Tibial nerve (tissue), 3 donors: ENCODE measurements around the gene MSI2.

Experiments
- CTCF ChIP-seq, 5 experiments: fragments of 200-600 bp in 3 of 5; fragments of 450-650 bp in 2 of 5; sonication (generic) in 3 of 5; IDR thresholded peaks; one replicate each; pipeline ENCODE4 v1.5.1; 2016 to 2019; ENCODE audit warnings: antibody characterized with exemption in 5 of 5, mild to moderate bottlenecking in 3 of 5, moderate library complexity in 2 of 5
- POLR2A ChIP-seq, 2 donors: fragments of 450-650 bp; IDR thresholded peaks; one replicate each; pipeline ENCODE4 v1.6.1; 2017; ENCODE audit warnings: antibody characterized with exemption in 2 of 2, mild to moderate bottlenecking in 2 of 2, moderate library complexity in 2 of 2

GRCh38 chr17:57694051-57694450, 437.7 kb downstream of the MSI2 start:
- TF ChIP-seq CTCF (IDR thresholded peaks at IDR 0.05): no peak
- no peak for TF ChIP-seq POLR2A (IDR thresholded peaks at IDR 0.05)
